WTC11 (cell line): ENCODE results near the gene MZF1. TPM values are rescaled to one million over a fixed set of nuclear protein-coding genes. Genes with fewer than 3 reads are reported as not detected.

Experiments
- CREM ChIP-seq: sonication (generic); formaldehyde crosslinking; IDR thresholded peaks from 2 replicates; pipeline ENCODE4 v1.8.1; 2022; ENCODE audit warnings: mild to moderate bottlenecking, missing genetic modification reagents, moderate library complexity
- EMX1 ChIP-seq: fragments of 250-450 bp; sonication (Bioruptor Pico); IDR thresholded peaks from 2 replicates; pipeline ENCODE4 v1.8.0; 2021; ENCODE audit warnings: mild to moderate bottlenecking
- FOXJ3 ChIP-seq: sonication (generic); formaldehyde crosslinking; IDR thresholded peaks from 2 replicates; pipeline ENCODE4 v1.9.0; 2021; ENCODE audit warnings: missing genetic modification reagents, mild to moderate bottlenecking, borderline replicate concordance
- FOXK1 ChIP-seq: sonication (generic); formaldehyde crosslinking; IDR thresholded peaks from 2 replicates; pipeline ENCODE4 v1.8.0; 2022; ENCODE audit warnings: mild to moderate bottlenecking, moderate library complexity, missing genetic modification reagents
- GRHL2 ChIP-seq: fragments of 250-450 bp; sonication (Bioruptor Pico); IDR thresholded peaks from 2 replicates; pipeline ENCODE4 v1.8.0; 2022; ENCODE audit warnings: mild to moderate bottlenecking, moderate library complexity; ENCODE audit not compliant: insufficient replicate concordance, severe bottlenecking
- NFYB ChIP-seq: sonication (generic); formaldehyde crosslinking; conservative IDR thresholded peaks from 2 replicates; pipeline ENCODE4 v1.8.0; 2022; ENCODE audit warnings: low read depth, missing genetic modification reagents
- NR2C2 ChIP-seq: sonication (generic); formaldehyde crosslinking; IDR thresholded peaks from 2 replicates; pipeline ENCODE4 v1.8.0; 2022; ENCODE audit warnings: mild to moderate bottlenecking, missing genetic modification reagents
- RELA ChIP-seq: sonication (generic); formaldehyde crosslinking; IDR thresholded peaks from 2 replicates; pipeline ENCODE4 v1.8.1; 2022; ENCODE audit warnings: missing genetic modification reagents, mild to moderate bottlenecking, borderline replicate concordance
- RORB ChIP-seq: fragments of 250-450 bp; sonication (Bioruptor Pico); IDR thresholded peaks from 2 replicates; pipeline ENCODE4 v1.9.0; 2021; ENCODE audit warnings: mild to moderate bottlenecking
- SOX15 ChIP-seq: fragments of 250-450 bp; sonication (Bioruptor Pico); IDR thresholded peaks from 2 replicates; pipeline ENCODE4 v1.9.0; 2021; ENCODE audit warnings: mild to moderate bottlenecking
- TEAD4 ChIP-seq: sonication (generic); formaldehyde crosslinking; IDR thresholded peaks from 2 replicates; pipeline ENCODE4 v1.8.0; 2022; ENCODE audit warnings: mild to moderate bottlenecking, missing genetic modification reagents
- TP53 ChIP-seq: sonication (generic); formaldehyde crosslinking; IDR thresholded peaks from 2 replicates; pipeline ENCODE4 v1.8.1; 2023; ENCODE audit warnings: mild to moderate bottlenecking, missing genetic modification reagents
- total RNA-seq: library from RNA; stranded (reverse); gene quantifications from 3 replicates; pipeline ENCODE4 v1.2.3, GENCODE V29; 2021
- TF ChIP-seq, protein P1 (sequence below): sonication (generic); formaldehyde crosslinking; IDR thresholded peaks from 2 replicates; pipeline ENCODE4 v1.8.1; 2022; ENCODE audit warnings: missing genetic modification reagents, borderline replicate concordance
- TF ChIP-seq, protein P2 (sequence below): fragments of 250-450 bp; sonication (Bioruptor Pico); IDR thresholded peaks from 2 replicates; pipeline ENCODE4 v1.8.0; 2021; ENCODE audit warnings: mild to moderate bottlenecking
- TF ChIP-seq, protein P3 (sequence below): sonication (generic); formaldehyde crosslinking; IDR thresholded peaks from 2 replicates; pipeline ENCODE4 v1.8.0; 2022; ENCODE audit warnings: mild to moderate bottlenecking, missing genetic modification reagents
- TF ChIP-seq, protein P4 (sequence below): sonication (generic); formaldehyde crosslinking; IDR thresholded peaks from 2 replicates; pipeline ENCODE4 v1.8.0; 2022; ENCODE audit warnings: missing genetic modification reagents
- TF ChIP-seq, protein P5 (sequence below): sonication (generic); formaldehyde crosslinking; IDR thresholded peaks from 2 replicates; pipeline ENCODE4 v1.8.1; 2023; ENCODE audit warnings: mild to moderate bottlenecking, missing genetic modification reagents, moderate library complexity
- TF ChIP-seq, protein P6 (sequence below): sonication (generic); formaldehyde crosslinking; IDR thresholded peaks from 2 replicates; pipeline ENCODE4 v1.8.1; 2023; ENCODE audit warnings: mild to moderate bottlenecking, missing genetic modification reagents, moderate library complexity
- TF ChIP-seq, protein P7 (sequence below): sonication (generic); formaldehyde crosslinking; IDR thresholded peaks from 2 replicates; pipeline ENCODE4 v1.8.0; 2023; ENCODE audit warnings: mild to moderate bottlenecking, missing genetic modification reagents
- TF ChIP-seq, protein P8 (sequence below): sonication (generic); formaldehyde crosslinking; IDR thresholded peaks from 2 replicates; pipeline ENCODE4 v1.8.1; 2023; ENCODE audit warnings: mild to moderate bottlenecking, missing genetic modification reagents, borderline replicate concordance

Gene MZF1
- total RNA-seq, 1 experiment from 2014 or later = 22.2 TPM

DNA sequence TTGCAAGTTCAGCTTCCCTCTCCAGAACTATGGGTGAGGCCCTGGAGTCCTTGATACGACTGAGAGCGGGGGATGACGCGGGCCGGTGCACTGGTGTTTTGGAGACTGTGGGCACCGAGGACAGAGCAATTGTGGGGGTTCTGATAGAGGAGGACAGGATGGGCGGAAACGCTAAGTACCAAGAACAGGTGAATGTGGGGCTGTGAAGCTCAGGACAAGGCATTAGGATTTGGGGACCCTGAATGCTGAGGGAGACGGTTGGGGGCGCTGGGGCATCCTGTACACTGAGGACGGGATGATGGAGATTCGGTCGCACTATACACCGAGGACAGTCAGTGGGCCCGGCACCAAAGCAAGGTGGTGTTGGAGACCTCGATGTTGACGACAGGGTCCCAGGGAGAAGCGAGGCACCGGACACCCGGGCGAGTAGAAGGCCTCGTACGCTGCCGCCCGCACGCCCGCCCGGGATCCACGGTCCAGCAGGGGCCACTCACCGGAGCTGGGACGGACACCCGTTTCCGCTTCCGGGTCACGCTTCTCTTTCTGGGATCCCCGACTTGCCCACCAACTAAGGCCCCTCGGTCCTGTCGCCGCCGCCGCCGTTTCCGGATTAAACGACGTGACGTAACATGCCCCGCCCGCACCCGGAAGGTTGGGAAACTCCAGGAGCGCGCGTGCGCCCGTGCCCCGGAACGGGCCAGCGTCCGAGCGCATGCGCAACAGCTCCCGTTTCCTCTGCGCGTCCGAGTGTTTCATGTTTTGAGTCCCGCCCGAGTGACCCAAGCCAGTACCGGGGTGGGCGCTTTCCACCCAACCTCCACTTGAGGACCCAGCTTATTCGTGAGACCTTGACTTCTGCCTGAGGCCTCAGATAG is 18.4 kb downstream of the MZF1 start, which contains the start of gene CHMP2A (continued):
- TF ChIP-seq TEAD4 (CRISPR knock-in tag) (no peak), GRHL2 (CRISPR knock-in tag) (no peak), RORB (CRISPR knock-in tag) (no peak), FOXK1 (CRISPR knock-in tag) (peak; percentile 91), TP53 (CRISPR knock-in tag) (no peak; the same call in 1 of the 2 replicates), RELA (CRISPR knock-in tag) (no peak), EMX1 (peak; percentile 96), FOXJ3 (no peak), NFYB (no peak; the same call in 1 of the 2 replicates), NR2C2 (peak; percentile 97), CREM (CRISPR knock-in tag) (peak; percentile 90), SOX15 (CRISPR knock-in tag) (no peak)
- TF ChIP-seq, protein P1, sequence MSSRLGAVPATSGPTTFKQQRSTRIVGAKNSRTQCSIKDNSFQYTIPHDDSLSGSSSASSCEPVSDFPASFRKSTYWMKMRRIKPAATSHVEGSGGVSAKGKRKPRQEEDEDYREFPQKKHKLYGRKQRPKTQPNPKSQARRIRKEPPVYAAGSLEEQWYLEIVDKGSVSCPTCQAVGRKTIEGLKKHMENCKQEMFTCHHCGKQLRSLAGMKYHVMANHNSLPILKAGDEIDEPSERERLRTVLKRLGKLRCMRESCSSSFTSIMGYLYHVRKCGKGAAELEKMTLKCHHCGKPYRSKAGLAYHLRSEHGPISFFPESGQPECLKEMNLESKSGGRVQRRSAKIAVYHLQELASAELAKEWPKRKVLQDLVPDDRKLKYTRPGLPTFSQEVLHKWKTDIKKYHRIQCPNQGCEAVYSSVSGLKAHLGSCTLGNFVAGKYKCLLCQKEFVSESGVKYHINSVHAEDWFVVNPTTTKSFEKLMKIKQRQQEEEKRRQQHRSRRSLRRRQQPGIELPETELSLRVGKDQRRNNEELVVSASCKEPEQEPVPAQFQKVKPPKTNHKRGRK (CRISPR knock-in tag) = no peak
- TF ChIP-seq, protein P2, sequence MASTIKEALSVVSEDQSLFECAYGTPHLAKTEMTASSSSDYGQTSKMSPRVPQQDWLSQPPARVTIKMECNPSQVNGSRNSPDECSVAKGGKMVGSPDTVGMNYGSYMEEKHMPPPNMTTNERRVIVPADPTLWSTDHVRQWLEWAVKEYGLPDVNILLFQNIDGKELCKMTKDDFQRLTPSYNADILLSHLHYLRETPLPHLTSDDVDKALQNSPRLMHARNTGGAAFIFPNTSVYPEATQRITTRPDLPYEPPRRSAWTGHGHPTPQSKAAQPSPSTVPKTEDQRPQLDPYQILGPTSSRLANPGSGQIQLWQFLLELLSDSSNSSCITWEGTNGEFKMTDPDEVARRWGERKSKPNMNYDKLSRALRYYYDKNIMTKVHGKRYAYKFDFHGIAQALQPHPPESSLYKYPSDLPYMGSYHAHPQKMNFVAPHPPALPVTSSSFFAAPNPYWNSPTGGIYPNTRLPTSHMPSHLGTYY (CRISPR knock-in tag) = peak; percentile 97
- TF ChIP-seq, protein P3, sequence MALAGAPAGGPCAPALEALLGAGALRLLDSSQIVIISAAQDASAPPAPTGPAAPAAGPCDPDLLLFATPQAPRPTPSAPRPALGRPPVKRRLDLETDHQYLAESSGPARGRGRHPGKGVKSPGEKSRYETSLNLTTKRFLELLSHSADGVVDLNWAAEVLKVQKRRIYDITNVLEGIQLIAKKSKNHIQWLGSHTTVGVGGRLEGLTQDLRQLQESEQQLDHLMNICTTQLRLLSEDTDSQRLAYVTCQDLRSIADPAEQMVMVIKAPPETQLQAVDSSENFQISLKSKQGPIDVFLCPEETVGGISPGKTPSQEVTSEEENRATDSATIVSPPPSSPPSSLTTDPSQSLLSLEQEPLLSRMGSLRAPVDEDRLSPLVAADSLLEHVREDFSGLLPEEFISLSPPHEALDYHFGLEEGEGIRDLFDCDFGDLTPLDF = no peak
- TF ChIP-seq, protein P4, sequence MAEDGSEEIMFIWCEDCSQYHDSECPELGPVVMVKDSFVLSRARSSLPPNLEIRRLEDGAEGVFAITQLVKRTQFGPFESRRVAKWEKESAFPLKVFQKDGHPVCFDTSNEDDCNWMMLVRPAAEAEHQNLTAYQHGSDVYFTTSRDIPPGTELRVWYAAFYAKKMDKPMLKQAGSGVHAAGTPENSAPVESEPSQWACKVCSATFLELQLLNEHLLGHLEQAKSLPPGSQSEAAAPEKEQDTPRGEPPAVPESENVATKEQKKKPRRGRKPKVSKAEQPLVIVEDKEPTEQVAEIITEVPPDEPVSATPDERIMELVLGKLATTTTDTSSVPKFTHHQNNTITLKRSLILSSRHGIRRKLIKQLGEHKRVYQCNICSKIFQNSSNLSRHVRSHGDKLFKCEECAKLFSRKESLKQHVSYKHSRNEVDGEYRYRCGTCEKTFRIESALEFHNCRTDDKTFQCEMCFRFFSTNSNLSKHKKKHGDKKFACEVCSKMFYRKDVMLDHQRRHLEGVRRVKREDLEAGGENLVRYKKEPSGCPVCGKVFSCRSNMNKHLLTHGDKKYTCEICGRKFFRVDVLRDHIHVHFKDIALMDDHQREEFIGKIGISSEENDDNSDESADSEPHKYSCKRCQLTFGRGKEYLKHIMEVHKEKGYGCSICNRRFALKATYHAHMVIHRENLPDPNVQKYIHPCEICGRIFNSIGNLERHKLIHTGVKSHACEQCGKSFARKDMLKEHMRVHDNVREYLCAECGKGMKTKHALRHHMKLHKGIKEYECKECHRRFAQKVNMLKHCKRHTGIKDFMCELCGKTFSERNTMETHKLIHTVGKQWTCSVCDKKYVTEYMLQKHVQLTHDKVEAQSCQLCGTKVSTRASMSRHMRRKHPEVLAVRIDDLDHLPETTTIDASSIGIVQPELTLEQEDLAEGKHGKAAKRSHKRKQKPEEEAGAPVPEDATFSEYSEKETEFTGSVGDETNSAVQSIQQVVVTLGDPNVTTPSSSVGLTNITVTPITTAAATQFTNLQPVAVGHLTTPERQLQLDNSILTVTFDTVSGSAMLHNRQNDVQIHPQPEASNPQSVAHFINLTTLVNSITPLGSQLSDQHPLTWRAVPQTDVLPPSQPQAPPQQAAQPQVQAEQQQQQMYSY (CRISPR knock-in tag) = peak; percentile 58
- TF ChIP-seq, protein P5, sequence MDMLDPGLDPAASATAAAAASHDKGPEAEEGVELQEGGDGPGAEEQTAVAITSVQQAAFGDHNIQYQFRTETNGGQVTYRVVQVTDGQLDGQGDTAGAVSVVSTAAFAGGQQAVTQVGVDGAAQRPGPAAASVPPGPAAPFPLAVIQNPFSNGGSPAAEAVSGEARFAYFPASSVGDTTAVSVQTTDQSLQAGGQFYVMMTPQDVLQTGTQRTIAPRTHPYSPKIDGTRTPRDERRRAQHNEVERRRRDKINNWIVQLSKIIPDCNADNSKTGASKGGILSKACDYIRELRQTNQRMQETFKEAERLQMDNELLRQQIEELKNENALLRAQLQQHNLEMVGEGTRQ (CRISPR knock-in tag) = peak; percentile 50; the same call in 1 of the 2 replicates
- TF ChIP-seq, protein P6, sequence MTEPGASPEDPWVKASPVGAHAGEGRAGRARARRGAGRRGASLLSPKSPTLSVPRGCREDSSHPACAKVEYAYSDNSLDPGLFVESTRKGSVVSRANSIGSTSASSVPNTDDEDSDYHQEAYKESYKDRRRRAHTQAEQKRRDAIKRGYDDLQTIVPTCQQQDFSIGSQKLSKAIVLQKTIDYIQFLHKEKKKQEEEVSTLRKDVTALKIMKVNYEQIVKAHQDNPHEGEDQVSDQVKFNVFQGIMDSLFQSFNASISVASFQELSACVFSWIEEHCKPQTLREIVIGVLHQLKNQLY = no peak
- TF ChIP-seq, protein P7, sequence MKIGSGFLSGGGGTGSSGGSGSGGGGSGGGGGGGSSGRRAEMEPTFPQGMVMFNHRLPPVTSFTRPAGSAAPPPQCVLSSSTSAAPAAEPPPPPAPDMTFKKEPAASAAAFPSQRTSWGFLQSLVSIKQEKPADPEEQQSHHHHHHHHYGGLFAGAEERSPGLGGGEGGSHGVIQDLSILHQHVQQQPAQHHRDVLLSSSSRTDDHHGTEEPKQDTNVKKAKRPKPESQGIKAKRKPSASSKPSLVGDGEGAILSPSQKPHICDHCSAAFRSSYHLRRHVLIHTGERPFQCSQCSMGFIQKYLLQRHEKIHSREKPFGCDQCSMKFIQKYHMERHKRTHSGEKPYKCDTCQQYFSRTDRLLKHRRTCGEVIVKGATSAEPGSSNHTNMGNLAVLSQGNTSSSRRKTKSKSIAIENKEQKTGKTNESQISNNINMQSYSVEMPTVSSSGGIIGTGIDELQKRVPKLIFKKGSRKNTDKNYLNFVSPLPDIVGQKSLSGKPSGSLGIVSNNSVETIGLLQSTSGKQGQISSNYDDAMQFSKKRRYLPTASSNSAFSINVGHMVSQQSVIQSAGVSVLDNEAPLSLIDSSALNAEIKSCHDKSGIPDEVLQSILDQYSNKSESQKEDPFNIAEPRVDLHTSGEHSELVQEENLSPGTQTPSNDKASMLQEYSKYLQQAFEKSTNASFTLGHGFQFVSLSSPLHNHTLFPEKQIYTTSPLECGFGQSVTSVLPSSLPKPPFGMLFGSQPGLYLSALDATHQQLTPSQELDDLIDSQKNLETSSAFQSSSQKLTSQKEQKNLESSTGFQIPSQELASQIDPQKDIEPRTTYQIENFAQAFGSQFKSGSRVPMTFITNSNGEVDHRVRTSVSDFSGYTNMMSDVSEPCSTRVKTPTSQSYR (CRISPR knock-in tag) = 0 out of 2 replicates have a peak, but pooled peaks have one; percentile 21
- TF ChIP-seq, protein P8, sequence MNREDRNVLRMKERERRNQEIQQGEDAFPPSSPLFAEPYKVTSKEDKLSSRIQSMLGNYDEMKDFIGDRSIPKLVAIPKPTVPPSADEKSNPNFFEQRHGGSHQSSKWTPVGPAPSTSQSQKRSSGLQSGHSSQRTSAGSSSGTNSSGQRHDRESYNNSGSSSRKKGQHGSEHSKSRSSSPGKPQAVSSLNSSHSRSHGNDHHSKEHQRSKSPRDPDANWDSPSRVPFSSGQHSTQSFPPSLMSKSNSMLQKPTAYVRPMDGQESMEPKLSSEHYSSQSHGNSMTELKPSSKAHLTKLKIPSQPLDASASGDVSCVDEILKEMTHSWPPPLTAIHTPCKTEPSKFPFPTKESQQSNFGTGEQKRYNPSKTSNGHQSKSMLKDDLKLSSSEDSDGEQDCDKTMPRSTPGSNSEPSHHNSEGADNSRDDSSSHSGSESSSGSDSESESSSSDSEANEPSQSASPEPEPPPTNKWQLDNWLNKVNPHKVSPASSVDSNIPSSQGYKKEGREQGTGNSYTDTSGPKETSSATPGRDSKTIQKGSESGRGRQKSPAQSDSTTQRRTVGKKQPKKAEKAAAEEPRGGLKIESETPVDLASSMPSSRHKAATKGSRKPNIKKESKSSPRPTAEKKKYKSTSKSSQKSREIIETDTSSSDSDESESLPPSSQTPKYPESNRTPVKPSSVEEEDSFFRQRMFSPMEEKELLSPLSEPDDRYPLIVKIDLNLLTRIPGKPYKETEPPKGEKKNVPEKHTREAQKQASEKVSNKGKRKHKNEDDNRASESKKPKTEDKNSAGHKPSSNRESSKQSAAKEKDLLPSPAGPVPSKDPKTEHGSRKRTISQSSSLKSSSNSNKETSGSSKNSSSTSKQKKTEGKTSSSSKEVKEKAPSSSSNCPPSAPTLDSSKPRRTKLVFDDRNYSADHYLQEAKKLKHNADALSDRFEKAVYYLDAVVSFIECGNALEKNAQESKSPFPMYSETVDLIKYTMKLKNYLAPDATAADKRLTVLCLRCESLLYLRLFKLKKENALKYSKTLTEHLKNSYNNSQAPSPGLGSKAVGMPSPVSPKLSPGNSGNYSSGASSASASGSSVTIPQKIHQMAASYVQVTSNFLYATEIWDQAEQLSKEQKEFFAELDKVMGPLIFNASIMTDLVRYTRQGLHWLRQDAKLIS (CRISPR knock-in tag) = peak; percentile 79; the same call in 1 of the 2 replicates
